ENCODE results near the gene LPIN1. TPM values are rescaled to one million over a fixed set of nuclear protein-coding genes. Genes with fewer than 3 reads are reported as not detected.

Gene LPIN1
- total RNA-seq, 4 donors from 2014 or later: 19.0 to 52.3 (median 30.5) TPM

GRCh38 chr2:11865805-11866204, 119.4 kb downstream of the LPIN1 start:
- intact Hi-C loops (cut with DNase I; ENCODE audit: low total_unique reads): loop anchor here (10.0 kb wide), 1 partner anchor 849 kb away; the partner anchor contains the start of gene TRIB2
- no peaks in the 10 kb centered on the region for H3K27me3 ChIP-seq
- H3K4me1 ChIP-seq: no peaks in the 10 kb centered on the region
- no peak overlapping the region for H3K27ac ChIP-seq
- H3K9me3 ChIP-seq: no peaks in the 10 kb centered on the region
- no peak overlapping the region for H3K4me3 ChIP-seq
- no peaks in the 10 kb centered on the region for H3K36me3 ChIP-seq
- TF ChIP-seq POLR2A (IDR thresholded peaks at IDR 0.05): no peak
- TF ChIP-seq, protein P1, sequence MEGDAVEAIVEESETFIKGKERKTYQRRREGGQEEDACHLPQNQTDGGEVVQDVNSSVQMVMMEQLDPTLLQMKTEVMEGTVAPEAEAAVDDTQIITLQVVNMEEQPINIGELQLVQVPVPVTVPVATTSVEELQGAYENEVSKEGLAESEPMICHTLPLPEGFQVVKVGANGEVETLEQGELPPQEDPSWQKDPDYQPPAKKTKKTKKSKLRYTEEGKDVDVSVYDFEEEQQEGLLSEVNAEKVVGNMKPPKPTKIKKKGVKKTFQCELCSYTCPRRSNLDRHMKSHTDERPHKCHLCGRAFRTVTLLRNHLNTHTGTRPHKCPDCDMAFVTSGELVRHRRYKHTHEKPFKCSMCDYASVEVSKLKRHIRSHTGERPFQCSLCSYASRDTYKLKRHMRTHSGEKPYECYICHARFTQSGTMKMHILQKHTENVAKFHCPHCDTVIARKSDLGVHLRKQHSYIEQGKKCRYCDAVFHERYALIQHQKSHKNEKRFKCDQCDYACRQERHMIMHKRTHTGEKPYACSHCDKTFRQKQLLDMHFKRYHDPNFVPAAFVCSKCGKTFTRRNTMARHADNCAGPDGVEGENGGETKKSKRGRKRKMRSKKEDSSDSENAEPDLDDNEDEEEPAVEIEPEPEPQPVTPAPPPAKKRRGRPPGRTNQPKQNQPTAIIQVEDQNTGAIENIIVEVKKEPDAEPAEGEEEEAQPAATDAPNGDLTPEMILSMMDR (IDR thresholded peaks at IDR 0.05): no peak
- no peak for DNase-seq

GRCh38 chr2:11866358-11867335, 120.2 kb downstream of the LPIN1 start:
- no peak for DNase-seq
- intact Hi-C loops (cut with DNase I; ENCODE audit: low total_unique reads): loop anchor here (10.0 kb wide), 1 partner anchor 848 kb away; the partner anchor contains the start of gene TRIB2
- H3K4me3 ChIP-seq: no peak overlapping the region
- no peaks in the 10 kb centered on the region for H3K27me3 ChIP-seq
- no peaks in the 10 kb centered on the region for H3K36me3 ChIP-seq
- H3K9me3 ChIP-seq: no peaks in the 10 kb centered on the region
- H3K4me1 ChIP-seq: no peaks in the 10 kb centered on the region
- no peak overlapping the region for H3K27ac ChIP-seq
- TF ChIP-seq POLR2A (IDR thresholded peaks at IDR 0.05): no peak
- TF ChIP-seq, protein P1 (IDR thresholded peaks at IDR 0.05): no peak

GRCh38 chr2:11867926-11868325, 121.5 kb downstream of the LPIN1 start:
- intact Hi-C loops (cut with DNase I; ENCODE audit: low total_unique reads): loop anchor here (10.0 kb wide), 1 partner anchor 847 kb away; the partner anchor contains the start of gene TRIB2
- Histone ChIP-seq H3K27me3 (no peaks in the 10 kb centered on the region), H3K36me3 (no peaks in the 10 kb centered on the region), H3K4me3 (no peak overlapping the region), H3K9me3 (no peaks in the 10 kb centered on the region), H3K27ac (no peak overlapping the region), H3K4me1 (no peaks in the 10 kb centered on the region)
- DNase-seq: no peak
- TF ChIP-seq, protein P1 (IDR thresholded peaks at IDR 0.05): no peak
- TF ChIP-seq POLR2A (IDR thresholded peaks at IDR 0.05): no peak

DNA sequence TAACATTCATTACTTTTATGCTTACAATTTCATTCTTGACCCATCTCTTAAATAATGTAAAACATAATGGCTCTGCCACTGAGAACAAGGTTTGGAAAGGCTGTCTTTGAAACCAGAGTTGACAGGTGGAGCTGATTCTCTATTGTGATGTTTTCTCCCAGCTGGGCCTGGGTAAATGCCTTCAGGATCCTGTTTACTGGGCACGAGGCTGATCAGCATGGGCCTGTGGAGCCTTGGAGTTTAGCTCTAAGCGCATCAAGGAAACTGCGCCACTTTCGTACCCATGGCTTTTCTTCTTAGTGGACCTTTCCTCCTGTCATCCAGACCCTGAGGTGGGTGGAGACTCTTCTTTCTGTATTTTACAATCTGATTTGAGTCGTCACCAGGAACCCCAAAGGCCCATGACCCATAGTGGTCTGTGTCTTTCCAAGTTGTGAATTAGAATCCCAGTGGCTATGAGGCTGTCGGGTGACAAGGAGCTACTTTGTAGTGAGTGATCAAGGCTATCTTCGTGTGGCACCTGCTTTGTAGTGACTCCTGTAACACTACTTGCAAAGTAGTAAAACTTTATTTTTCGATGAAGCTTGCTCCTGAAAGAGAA, 123.1 kb downstream of the LPIN1 start:
- intact Hi-C loops (cut with DNase I; ENCODE audit: low total_unique reads): loop anchor here (10.0 kb wide), 1 partner anchor 845 kb away; the partner anchor contains the start of gene TRIB2
- no peak for TF ChIP-seq POLR2A (IDR thresholded peaks at IDR 0.05)
- TF ChIP-seq, protein P1 (IDR thresholded peaks at IDR 0.05): no peak
- no peaks in the 10 kb centered on the region for H3K27me3 ChIP-seq

GRCh38 chr2:11870064-11870463, 123.6 kb downstream of the LPIN1 start:
- H3K4me1 ChIP-seq: no peaks in the 10 kb centered on the region
- no peaks in the 10 kb centered on the region for H3K36me3 ChIP-seq
- intact Hi-C loops (cut with DNase I; ENCODE audit: low total_unique reads): no loop called here
- H3K27me3 ChIP-seq: no peaks in the 10 kb centered on the region
- H3K4me3 ChIP-seq: no peak overlapping the region
- DNase-seq: no peak
- TF ChIP-seq, protein P1 (IDR thresholded peaks at IDR 0.05): no peak
- TF ChIP-seq POLR2A (IDR thresholded peaks at IDR 0.05): no peak
- no peak overlapping the region for H3K27ac ChIP-seq
- H3K9me3 ChIP-seq: no peaks in the 10 kb centered on the region

More for the DNA sequence above, 123.1 kb downstream of the LPIN1 start:
- Histone ChIP-seq H3K27ac (no peak overlapping the region), H3K4me1 (no peaks in the 10 kb centered on the region), H3K4me3 (no peak overlapping the region), H3K9me3 (no peaks in the 10 kb centered on the region), H3K36me3 (no peaks in the 10 kb centered on the region)
- DNase-seq: no peak
